Urinary bladder (tissue), 4 donors: Measurements from ENCODE around the gene CLPTM1L. TPM values are rescaled to one million over a fixed set of nuclear protein-coding genes. Genes with fewer than 3 reads are reported as not detected.
"Not testable (repeated sequence)": the region's sequence is repeated elsewhere in the genome, so short reads cannot be mapped to it uniquely, and the experiment has no call there.

Source experiments
- DNase-seq: peaks from one replicate; pipeline ENCODE4 v3.0.0-alpha.2; 2015; ENCODE audit errors: extremely low spot score
- H3K27ac ChIP-seq: one replicate; pipeline ENCODE4 v1.5.1; 2013; ENCODE audit warnings: low read depth, mild to moderate bottlenecking, moderate library complexity
- H3K36me3 ChIP-seq: one replicate; pipeline ENCODE4 v1.6.1; 2013; ENCODE audit warnings: mild to moderate bottlenecking, moderate library complexity; ENCODE audit not compliant: insufficient read depth
- H3K4me1 ChIP-seq: one replicate; pipeline ENCODE4 v1.6.1; 2013; ENCODE audit warnings: mild to moderate bottlenecking, moderate library complexity; ENCODE audit not compliant: insufficient read depth
- H3K4me3 ChIP-seq: one replicate; pipeline ENCODE4 v1.5.1; 2013; ENCODE audit warnings: low read depth, low read length
- WGBS: extraction: QIAGEN DNeasy Blood & Tissue Kit; methylation state at CpG from one replicate; pipeline ENCODE4 v1.1.7; 2013; 5-methylcytosine and 5-hydroxymethylcytosine counted together
- polyA plus RNA-seq: library from polyadenylated mRNA; stranded (reverse); fragments of 200-250 nt; gene quantifications from one replicate; pipeline ENCODE4 v1.2.3, GENCODE V29; 2013
- total RNA-seq: library from RNA; depleted of rRNA; stranded (reverse); fragments of >200 nt; gene quantifications from one replicate; pipeline ENCODE4 v1.2.3, GENCODE V29; 2014
- donor health status: healthy with polysubstance abuse.
- donor health status: healthy.

Gene CLPTM1L
- total and polyA plus RNA-seq, 2 donors: 72.8 to 85.3 TPM

DNA sequence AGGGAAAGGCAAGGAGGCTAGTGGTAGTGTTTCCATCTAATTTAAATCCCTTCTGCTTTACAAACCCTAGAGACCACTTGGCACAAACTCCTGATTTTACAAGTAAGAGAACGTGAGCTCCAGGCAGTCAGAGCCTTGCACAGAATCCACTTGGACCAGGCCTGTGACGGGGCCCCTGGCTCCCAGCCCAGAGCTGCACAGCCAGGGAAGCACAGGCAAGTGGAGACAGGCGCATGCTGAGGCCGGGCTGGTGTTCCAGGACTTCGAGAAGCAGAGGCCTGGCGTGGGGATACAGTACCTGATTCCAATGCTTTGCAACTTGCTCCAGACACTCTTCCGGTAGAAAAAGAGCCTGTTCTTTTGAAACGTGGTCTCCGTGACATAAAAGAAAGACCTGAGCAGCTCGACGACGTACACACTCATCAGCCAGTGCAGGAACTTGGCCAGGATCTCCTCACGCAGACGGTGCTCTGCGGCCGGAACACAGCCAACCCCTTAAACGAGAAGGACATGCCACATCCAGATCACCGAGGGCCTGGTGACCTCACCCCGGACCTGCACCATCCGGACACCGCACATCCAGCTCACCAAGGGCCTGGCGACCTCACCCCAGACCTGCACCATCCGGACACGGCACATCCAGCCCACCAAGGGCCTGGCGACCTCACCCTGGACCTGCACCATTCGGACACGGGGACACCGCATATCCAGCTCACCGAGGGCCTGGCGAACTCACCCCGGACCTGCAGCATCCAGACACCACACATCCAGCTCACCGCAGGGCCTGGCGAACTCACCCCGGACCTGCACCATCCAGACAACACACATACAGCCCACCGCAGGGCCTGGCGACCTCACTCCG is 62.5 kb downstream of the CLPTM1L start:
- Histone ChIP-seq H3K36me3 (no peaks in the 10 kb centered on the region), H3K4me1 (no peaks in the 10 kb centered on the region), H3K4me3 (no peak overlapping the region), H3K27ac (no peak overlapping the region)
- no peak for DNase-seq
- 73% methylated on average over 37 of the region's 37 CpGs for WGBS

DNA sequence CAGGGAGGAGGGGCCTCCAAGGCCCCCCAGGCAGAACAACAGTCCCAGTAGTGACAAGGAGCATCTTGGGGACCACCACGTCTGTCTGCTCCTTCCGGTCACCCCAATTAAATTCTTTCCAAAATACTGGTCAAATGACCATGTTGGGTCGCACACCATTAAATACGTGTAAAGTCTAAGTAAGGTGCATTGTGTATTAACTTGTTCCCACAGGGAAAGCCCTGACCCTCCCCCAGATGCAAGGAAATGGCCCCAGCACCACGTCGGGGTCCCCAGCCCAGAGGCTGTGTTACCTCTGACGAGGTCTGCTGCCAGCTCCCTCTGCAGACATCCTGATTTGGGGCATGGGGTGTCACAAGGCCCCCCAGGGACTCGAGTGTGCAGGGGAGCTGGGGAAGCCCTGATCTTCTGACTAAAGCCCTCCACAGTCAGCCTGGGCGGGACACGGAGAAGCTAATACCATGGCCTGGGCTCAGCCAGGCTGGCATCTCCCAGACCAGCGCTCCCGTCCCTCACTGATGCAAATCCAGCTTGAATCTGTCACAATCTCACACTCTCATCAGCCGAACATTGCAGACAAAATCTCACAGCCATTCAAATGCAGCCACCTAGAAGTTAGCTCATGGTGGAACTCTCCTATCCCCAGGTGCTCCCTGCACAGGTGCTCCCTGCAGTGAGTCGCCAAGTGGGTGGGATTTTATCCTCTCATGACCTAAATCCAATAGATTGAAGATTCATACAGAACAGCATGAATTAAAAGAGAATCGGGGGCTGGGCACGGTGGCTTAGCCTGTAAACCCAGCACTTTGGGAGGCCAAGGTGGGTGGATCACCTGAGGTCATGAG is 63.6 kb downstream of the CLPTM1L start:
- 83% methylated on average over 16 of the region's 16 CpGs for WGBS
- Histone ChIP-seq H3K4me3 (no peak overlapping the region), H3K36me3 (no peaks in the 10 kb centered on the region), H3K27ac (no peak overlapping the region), H3K4me1 (no peaks in the 10 kb centered on the region)
- DNase-seq: no peak

DNA sequence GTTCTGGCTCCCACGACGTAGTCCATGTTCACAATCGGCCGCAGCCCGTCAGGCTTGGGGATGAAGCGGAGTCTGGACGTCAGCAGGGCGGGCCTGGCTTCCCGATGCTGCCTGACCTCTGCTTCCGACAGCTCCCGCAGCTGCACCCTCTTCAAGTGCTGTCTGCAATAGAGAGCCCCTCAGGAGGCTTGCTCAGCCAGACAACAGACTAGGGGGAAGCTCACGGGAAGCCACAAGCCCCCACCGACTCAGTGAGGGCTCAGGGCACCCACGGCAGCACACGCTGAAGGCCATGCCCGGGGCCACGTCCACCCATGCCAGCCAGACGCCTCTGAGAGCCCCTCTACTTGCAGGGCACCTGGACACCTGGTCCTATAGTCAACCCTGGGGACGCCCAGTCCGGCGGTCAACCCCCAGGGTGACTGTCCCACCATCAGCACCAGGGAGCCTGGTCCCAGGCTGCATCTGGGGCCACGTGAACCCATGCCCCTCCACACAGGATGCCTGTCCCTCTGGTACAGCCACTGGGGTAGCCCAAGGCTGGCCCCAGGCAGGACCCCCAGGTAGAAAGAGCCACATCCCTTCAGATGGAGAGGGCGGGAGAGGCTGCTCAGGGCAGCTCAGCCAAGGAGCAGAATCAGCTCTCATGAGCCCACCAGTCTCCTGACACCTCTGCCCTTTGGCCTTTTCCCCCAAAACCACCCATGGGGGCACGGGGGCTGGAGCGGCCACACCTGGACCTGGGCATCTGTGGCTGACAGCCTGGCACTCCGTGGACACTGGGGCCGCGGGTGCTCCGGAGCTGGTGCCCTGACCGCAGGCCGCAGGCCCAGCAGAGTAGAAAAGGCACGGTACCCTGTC is 64.5 kb downstream of the CLPTM1L start:
- WGBS: 88% methylated on average over 32 of the region's 32 CpGs
- DNase-seq: no peak
- H3K36me3 ChIP-seq: no peaks in the 10 kb centered on the region
- no peak overlapping the region for H3K27ac ChIP-seq
- H3K4me1 ChIP-seq: no peaks in the 10 kb centered on the region
- no peak overlapping the region for H3K4me3 ChIP-seq

DNA sequence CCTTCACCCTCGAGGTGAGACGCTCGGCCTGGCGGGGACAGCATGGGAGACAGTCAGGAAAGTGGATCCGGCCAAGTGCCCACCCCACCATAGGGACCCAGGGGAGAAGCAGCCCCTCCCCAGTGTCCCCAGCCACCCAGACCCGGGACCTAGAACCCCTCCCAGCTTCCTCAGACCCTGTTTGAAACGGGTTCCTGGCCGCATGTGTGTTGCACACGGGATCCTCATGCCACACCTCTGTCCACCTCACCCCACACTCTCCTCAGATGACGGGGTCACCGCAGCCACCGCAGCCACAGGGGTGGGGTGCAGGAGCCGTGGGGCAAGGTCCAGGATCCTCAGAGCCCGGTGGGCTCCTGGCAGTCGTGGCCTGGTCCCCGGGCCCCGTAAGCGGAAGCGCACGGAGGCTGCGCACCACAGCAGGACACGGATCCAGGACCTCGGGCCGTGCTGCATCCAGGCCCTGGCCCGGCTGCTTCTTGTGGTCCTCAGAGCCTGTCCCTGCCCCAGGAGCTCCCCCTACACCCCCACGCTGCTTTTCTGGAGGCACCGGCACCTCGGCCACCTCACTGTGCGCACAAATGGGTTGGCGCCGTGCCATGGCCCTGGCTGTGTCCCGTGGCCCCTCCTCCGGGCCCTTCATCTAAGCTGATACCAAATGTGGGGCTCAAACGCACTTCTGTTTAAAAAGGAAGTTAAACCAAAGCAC is 65.3 kb downstream of the CLPTM1L start:
- H3K4me3 ChIP-seq: no peak overlapping the region
- H3K4me1 ChIP-seq: no peaks in the 10 kb centered on the region
- DNase-seq: no peak
- no peak overlapping the region for H3K27ac ChIP-seq
- no peaks in the 10 kb centered on the region for H3K36me3 ChIP-seq
- 88% methylated on average over 34 of the region's 34 CpGs for WGBS

DNA sequence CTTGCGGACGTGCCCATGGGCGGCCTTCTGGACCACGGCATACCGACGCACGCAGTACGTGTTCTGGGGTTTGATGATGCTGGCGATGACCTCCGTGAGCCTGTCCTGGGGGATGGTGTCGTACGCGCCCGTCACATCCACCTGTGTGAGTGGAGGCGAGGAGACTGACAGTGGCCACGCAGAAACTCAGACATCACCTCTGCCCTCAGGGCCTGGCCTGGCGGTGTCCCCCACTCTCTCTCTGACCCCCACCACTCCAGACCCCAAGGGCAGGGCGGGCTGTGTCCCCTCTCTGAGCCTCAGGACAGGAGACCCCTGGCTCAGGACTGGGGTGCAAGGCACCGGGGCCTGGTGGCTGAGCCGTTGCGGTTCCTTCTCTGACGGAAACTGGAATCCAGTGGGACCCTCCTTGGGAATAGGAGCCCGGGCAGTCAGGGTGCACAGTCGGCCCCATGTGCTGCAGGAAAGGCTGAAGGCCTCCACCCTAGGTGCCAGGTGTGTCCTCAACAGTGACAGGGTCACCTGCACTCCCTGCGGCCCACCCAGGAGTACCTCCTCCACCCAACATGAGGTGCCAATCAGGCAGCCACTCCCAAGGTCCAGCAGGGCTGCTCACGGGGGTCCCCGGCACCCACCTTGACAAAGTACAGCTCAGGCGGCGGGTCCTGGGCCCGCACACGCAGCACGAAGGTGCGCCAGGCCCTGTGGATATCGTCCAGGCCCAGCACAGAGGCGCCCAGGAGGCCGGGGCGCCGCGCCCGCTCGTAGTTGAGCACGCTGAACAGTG is 66.0 kb downstream of the CLPTM1L start:
- no peak for DNase-seq
- Histone ChIP-seq H3K4me3 (no peak overlapping the region), H3K4me1 (no peaks in the 10 kb centered on the region), H3K27ac (no peak overlapping the region), H3K36me3 (no peaks in the 10 kb centered on the region)
- WGBS: 94% methylated on average over 42 of the region's 42 CpGs

DNA sequence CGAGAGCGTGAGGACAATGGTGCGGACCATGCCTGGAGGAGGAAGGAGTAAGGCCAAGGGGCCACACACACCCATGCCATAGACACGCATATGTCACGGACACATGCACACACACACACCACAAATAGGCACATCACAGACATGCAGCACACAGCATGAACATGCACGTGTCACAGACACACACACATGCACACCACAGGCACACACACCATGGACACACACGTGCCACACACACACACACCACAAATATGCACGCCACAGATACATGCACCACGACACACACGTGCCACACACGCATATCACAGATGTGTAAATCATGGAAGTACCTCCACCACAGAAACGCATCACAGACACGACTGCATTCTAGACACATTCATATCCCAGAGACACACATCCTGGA is 66.7 kb downstream of the CLPTM1L start:
- WGBS: 93% methylated on average over 13 of the region's 13 CpGs
- no peak overlapping the region for H3K27ac ChIP-seq
- no peak overlapping the region for H3K4me3 ChIP-seq
- no peaks in the 10 kb centered on the region for H3K4me1 ChIP-seq
- no peaks in the 10 kb centered on the region for H3K36me3 ChIP-seq
- no peak for DNase-seq

DNA sequence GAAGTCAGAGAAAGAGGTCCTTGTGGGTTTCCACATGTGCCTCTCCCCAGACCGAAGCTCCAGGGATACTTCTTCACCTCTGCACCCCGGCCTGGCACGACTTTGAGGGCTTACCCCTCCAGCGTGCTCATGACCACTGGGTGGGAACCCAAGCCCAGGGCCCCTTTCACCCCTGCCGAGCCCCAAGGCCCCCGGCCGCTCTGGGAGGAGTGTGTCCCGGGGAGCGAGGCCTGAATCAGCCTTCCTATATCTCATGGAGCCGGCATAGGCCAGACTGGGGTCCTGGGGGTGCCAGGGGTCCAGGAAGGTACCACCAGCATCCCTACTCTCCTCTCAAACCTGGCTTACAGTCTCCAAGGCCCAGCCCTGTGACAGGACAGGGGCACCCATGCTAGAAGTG is 67.1 kb downstream of the CLPTM1L start:
- 90% methylated on average over 10 of the region's 10 CpGs for WGBS
- H3K4me3 ChIP-seq: no peak overlapping the region
- DNase-seq: no peak
- H3K4me1 ChIP-seq: no peaks in the 10 kb centered on the region
- H3K27ac ChIP-seq: no peak overlapping the region
- H3K36me3 ChIP-seq: no peaks in the 10 kb centered on the region

DNA sequence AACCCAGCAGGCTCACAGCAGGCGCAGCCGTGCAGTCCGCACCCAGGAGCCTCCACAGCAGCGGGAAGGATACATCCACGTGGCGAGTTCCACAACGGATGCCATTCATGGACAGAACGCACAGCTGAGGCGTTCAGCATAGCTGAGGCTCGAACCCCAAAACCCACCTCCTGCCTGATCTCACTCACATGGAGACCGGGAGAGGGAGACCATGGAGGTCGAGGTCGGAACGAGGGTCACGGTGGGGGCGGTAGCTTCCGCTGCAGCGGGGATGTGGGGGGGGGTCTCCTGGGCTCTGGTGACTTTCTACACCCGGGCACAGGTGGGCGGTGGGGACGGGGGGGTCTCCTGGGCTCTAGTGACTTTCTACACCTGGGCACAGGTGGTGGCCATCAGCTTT is 67.6 kb downstream of the CLPTM1L start:
- H3K4me3 ChIP-seq: no peak overlapping the region
- WGBS: 88% methylated on average over 21 of the region's 21 CpGs
- no peak overlapping the region for H3K27ac ChIP-seq
- no peak for DNase-seq
- no peaks in the 10 kb centered on the region for H3K4me1 ChIP-seq
- H3K36me3 ChIP-seq: no peaks in the 10 kb centered on the region

DNA sequence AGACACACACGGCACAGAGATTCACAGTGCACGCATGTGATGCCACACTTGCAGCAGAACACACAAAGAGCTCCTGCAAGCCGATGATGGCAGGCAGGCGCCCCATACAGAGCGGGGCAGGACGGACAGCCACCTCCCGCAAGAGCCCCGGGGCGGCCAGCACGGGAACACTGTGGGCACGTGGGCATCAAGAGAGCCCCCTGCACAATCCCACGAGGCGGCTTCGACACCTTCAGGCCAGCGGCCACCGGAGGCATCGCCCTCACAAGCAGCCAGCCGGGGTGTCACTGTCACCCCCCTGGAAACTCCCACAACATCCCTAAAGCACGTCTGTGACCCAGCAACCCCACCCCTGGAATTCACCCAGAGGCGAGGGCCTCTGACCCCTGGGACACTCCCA is 68.0 kb downstream of the CLPTM1L start:
- no peak for DNase-seq
- Histone ChIP-seq H3K27ac (no peak overlapping the region), H3K4me3 (no peak overlapping the region), H3K36me3 (no peaks in the 10 kb centered on the region), H3K4me1 (no peaks in the 10 kb centered on the region)
- WGBS: 86% methylated on average over 20 of the region's 20 CpGs

DNA sequence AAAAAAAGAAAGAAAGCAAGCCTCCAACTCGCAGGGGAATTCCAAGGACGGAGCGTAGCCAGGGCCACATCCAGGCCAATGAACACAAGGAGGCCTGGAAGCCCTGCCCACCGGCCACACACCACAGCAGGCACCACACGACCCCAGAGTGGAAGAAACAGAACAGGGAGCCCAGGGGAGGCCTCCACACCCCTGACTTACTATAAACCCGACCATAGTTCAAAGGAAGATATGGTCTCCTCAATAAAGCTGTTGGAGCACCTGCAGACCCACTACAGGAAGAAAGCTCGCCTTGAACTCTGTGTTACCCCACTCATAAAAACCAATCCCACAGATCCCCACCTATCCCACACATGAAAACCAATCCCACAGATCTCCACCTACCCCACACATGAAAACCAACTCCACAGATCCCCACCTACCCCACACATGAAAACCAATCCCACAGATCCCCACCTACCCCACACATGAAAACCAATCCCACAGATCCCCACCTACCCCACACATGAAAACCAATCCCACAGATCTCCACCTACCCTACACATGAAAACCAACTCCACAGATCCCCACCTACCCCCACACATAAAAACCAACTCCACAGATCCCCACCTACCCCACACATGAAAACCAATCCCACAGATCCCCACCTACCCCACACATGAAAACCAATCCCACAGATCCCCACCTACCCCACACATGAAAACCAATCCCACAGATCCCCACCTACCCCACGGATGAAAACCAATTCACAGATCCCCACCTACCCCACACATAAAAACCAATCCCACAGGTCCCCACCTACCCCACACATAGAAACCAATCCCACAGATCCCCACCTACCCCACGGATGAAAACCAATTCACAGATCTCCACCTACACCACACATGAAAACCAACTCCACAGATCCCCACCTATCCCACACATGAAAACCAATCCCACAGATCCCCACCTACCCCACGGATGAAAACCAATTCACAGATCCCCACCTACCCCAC is 69.2 kb downstream of the CLPTM1L start:
- H3K4me3 ChIP-seq, DNase-seq, H3K27ac ChIP-seq, H3K4me1 ChIP-seq, H3K36me3 ChIP-seq: not testable (repeated sequence)
- WGBS: 70% methylated on average over 10 of the region's 10 CpGs

DNA sequence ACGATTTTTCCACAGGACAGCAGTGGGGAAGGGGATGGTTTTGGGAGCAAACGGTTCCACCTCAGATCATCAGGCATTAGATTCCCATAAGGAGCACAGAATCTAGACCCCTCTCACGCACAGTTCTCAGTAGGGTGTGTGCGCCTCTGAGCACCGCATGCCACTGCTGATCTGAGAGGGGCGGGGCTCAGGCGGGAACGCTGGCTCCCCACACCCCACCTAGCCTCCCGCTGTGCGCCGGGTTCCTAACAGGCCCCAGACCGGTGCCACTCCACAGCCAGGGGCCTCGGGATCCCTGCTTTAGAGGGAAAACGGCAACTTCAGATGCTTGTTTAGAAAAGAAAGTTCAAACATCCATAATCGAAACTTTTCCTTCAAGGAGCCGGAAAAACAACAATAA is 70.4 kb downstream of the CLPTM1L start:
- H3K27ac ChIP-seq: no peak overlapping the region
- DNase-seq: no peak
- no peaks in the 10 kb centered on the region for H3K4me1 ChIP-seq
- 76% methylated on average over 16 of the region's 16 CpGs for WGBS
- no peaks in the 10 kb centered on the region for H3K36me3 ChIP-seq
- H3K4me3 ChIP-seq: no peak overlapping the region
